ENCODE measurements around the gene CFAP107. TPM values are rescaled to one million over a fixed set of nuclear protein-coding genes. Genes with fewer than 3 reads are reported as not detected.
A peak's percentile ranks its signal among the peaks of the same experiment; 100 is the strongest.

CFAP107 gene
- total and polyA plus RNA-seq, 2 experiments from 2014 or later = 0.07 TPM; not detected in 1

GRCh38 chr1:12760256-12760795 lies 14.3 kb downstream of the CFAP107 start:
- H3K27ac Mint-ChIP-seq = no peak overlapping the region
- no peak overlapping the region for H3K4me3 ChIP-seq
- TF ChIP-seq, protein P1, sequence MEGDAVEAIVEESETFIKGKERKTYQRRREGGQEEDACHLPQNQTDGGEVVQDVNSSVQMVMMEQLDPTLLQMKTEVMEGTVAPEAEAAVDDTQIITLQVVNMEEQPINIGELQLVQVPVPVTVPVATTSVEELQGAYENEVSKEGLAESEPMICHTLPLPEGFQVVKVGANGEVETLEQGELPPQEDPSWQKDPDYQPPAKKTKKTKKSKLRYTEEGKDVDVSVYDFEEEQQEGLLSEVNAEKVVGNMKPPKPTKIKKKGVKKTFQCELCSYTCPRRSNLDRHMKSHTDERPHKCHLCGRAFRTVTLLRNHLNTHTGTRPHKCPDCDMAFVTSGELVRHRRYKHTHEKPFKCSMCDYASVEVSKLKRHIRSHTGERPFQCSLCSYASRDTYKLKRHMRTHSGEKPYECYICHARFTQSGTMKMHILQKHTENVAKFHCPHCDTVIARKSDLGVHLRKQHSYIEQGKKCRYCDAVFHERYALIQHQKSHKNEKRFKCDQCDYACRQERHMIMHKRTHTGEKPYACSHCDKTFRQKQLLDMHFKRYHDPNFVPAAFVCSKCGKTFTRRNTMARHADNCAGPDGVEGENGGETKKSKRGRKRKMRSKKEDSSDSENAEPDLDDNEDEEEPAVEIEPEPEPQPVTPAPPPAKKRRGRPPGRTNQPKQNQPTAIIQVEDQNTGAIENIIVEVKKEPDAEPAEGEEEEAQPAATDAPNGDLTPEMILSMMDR (conservative IDR thresholded peaks at IDR 0.05; ENCODE audit: low read depth in 2 of 2) = peak; percentile 45 to 58
- TF ChIP-seq JUNB (IDR thresholded peaks at IDR 0.05; ENCODE audit: unreplicated experiment) = no peak
- no peaks in the 10 kb centered on the region for H4K20me1 ChIP-seq (replicated peaks; ENCODE audit: insufficient read depth)
- H3K79me2 ChIP-seq (replicated peaks; ENCODE audit: insufficient read depth) = no peaks in the 10 kb centered on the region
- no peaks in the 10 kb centered on the region for H3K36me3 ChIP-seq (ENCODE audit: insufficient read depth)
- DNase-seq (ENCODE audit: low spot score) = peak; percentile 70
- no peaks in the 10 kb centered on the region; the same call in 2 of the 3 replicates for H3K9me3 Mint-ChIP-seq
- H3K9me2 ChIP-seq (ENCODE audit: insufficient read depth) = no peaks in the 10 kb centered on the region
- no peaks in the 10 kb centered on the region for H3K27me3 ChIP-seq (ENCODE audit: insufficient read depth)
- H3K4me3 Mint-ChIP-seq = no peak overlapping the region
- no peaks in the 10 kb centered on the region for H3F3A ChIP-seq (replicated peaks; ENCODE audit: low read depth)
- ATAC-seq = peak; percentile 92
- H3K4me2 ChIP-seq = no peak overlapping the region
- no peaks in the 10 kb centered on the region; the same call in 2 of the 3 replicates for H3K36me3 Mint-ChIP-seq (ENCODE audit: low read depth)
- peaks cover 5% of the 10 kb centered on the region for H3K27me3 Mint-ChIP-seq (ENCODE audit: insufficient read depth, low read depth, poor library complexity)
- peaks cover 5% of the 10 kb centered on the region; the same call in 2 of the 3 replicates for H3K4me1 Mint-ChIP-seq
- no peak overlapping the region for H3K27ac ChIP-seq (ENCODE audit: low read depth)
- H3K4me1 ChIP-seq (ENCODE audit: insufficient read depth) = no peaks in the 10 kb centered on the region
- no peak overlapping the region for H2AFZ ChIP-seq

DNA sequence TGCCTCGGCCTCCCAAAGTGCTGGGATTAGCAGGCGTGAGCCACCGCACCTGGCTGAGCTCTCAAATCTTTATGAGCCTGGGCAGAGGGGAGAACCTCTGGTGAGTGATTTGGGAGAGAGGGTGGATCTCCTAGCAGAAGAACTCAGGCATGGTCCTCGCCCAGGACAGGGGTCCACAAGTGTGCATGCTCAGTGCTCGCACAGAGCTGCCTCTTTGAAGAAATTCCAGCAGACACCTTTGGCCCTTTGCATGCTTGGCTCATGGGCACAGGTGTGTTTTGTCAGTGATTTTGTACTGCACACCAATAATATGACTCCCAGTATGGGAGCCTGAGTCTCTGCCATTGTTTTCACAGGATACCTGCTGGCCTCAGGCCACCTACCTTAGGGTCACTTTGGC lies 15.8 kb downstream of the CFAP107 start:
- H3K79me2 ChIP-seq (replicated peaks; ENCODE audit: insufficient read depth) = no peaks in the 10 kb centered on the region
- DNase-seq (ENCODE audit: low spot score) = no peak
- Mint-ChIP-seq H3K27me3 (ENCODE audit: insufficient read depth, low read depth, poor library complexity) (peaks cover 5% of the 10 kb centered on the region), H3K4me1 (peaks cover 5% of the 10 kb centered on the region; the same call in 2 of the 3 replicates), H3K4me3 (no peak overlapping the region), H3K9me3 (no peaks in the 10 kb centered on the region; the same call in 2 of the 3 replicates), H3K27ac (no peak overlapping the region), H3K36me3 (ENCODE audit: low read depth) (no peaks in the 10 kb centered on the region; the same call in 2 of the 3 replicates)
- H3K36me3 ChIP-seq (ENCODE audit: insufficient read depth) = no peaks in the 10 kb centered on the region
- H3K4me3 ChIP-seq = no peak overlapping the region
- no peak overlapping the region for H3K4me2 ChIP-seq
- no peaks in the 10 kb centered on the region for H3K4me1 ChIP-seq (ENCODE audit: insufficient read depth)
- H3K9me2 ChIP-seq (ENCODE audit: insufficient read depth) = no peaks in the 10 kb centered on the region
- no peak for ATAC-seq
- no peaks in the 10 kb centered on the region for H3K27me3 ChIP-seq (ENCODE audit: insufficient read depth)
- no peak overlapping the region for H2AFZ ChIP-seq
- H4K20me1 ChIP-seq (replicated peaks; ENCODE audit: insufficient read depth) = no peaks in the 10 kb centered on the region
- no peak overlapping the region for H3K27ac ChIP-seq (ENCODE audit: low read depth)
- H3F3A ChIP-seq (replicated peaks; ENCODE audit: low read depth) = no peaks in the 10 kb centered on the region
- TF ChIP-seq EZH2phosphoT487 (IDR thresholded peaks at IDR 0.05; ENCODE audit: unreplicated experiment) (no peak), EZH2 (IDR thresholded peaks at IDR 0.05; ENCODE audit: low read depth, unreplicated experiment) (no peak), STAT1 (IDR thresholded peaks at IDR 0.05; ENCODE audit: unreplicated experiment) (no peak), POLR2AphosphoS5 (IDR thresholded peaks at IDR 0.05; ENCODE audit: low read depth) (no peak), REST (IDR thresholded peaks at IDR 0.05; ENCODE audit: unreplicated experiment) (no peak), ZNF114 (CRISPR knock-in tag; IDR thresholded peaks at IDR 0.05) (no peak), CREB1 (CRISPR knock-in tag; IDR thresholded peaks at IDR 0.05; ENCODE audit: low read depth) (no peak), JUNB (IDR thresholded peaks at IDR 0.05; ENCODE audit: unreplicated experiment) (no peak)
- TF ChIP-seq, protein P1 (conservative IDR thresholded peaks at IDR 0.05; ENCODE audit: low read depth in 2 of 2) = no peak
